HCT116 (cell line): ENCODE measurements around the gene SPATS1. TPM values are rescaled to one million over a fixed set of nuclear protein-coding genes. Genes with fewer than 3 reads are reported as not detected.

Experiments used
- ATAC-seq: fragments of 200-7000 bp; cut with Tn5 transposase; 2 replicates; pipeline ENCODE4 v1.9.1; 2020; ENCODE audit warnings: mild to moderate bottlenecking, moderate library complexity
- BruUV-seq: library from RNA; stranded (reverse); fragments of 400-500 nt; replicated peaks from 2 replicates; lab custom pipeline; 2021; lab: Mats Ljungman, UMichigan
- CTCF ChIA-PET: fragments of 300-600 bp; sonication (Branson Sonifier 250); formaldehyde crosslinking; loops from one replicate; lab custom pipeline; 2021; ENCODE audit warnings: antibody characterized with exemption; lab: Charles Lee
- POLR2A ChIA-PET: fragments of 300-600, 350-600 bp; sonication (Branson Sonifier 250); formaldehyde crosslinking; loops from one replicate; lab custom pipeline; 2021; ENCODE audit warnings: antibody characterized with exemption; lab: Charles Lee
- RAD21 ChIA-PET, 2 experiments: fragments of 300-600 bp; sonication (Branson Sonifier 250); formaldehyde crosslinking; loops; one replicate each; lab custom pipeline; 2023; ENCODE audit warnings: low total read pairs in 2 of 2; ENCODE audit not compliant: uncharacterized antibody in 2 of 2, unreplicated experiment in 2 of 2, low non-redundant PET in 1 of 2; lab: Charles Lee
- DNase-seq: peaks from one replicate; pipeline ENCODE4 v3.0.0-alpha.2; 2010; ENCODE audit warnings: low read depth, low spot score
- H2AFZ ChIP-seq: fragments of 200-600 bp; shearing (Covaris generic), sonication (generic); 2 replicates; pipeline ENCODE4 v1.6.1; 2017; ENCODE audit warnings: low read depth, mixed run types, mixed read lengths, antibody characterized with exemption, low read length; ENCODE audit not compliant: poor library complexity, severe bottlenecking
- H3K27ac ChIP-seq: 2 replicates; pipeline ENCODE4 v1.5.1; 2012; ENCODE audit warnings: low read depth, low read length
- H3K27me3 ChIP-seq: fragments of 200-600 bp; sonication (generic); 2 replicates; pipeline ENCODE4 v1.6.1; 2016; ENCODE audit warnings: mixed run types, low read length, mixed read lengths; ENCODE audit not compliant: insufficient read depth
- H3K36me3 ChIP-seq, 2 experiments: fragments of 200-500 bp in 1 of 2; fragments of 200-600 bp in 1 of 2; sonication (Bioruptor generic) in 1 of 2; sonication (generic) in 1 of 2; 2 replicates each; pipeline versions ENCODE4 v1.5.1 to v1.6.1; 2014 to 2016; ENCODE audit warnings: low read length in 2 of 2, inconsistent platforms in 1 of 2, mixed read lengths in 1 of 2, mixed run types in 1 of 2; ENCODE audit not compliant: insufficient read depth in 2 of 2, control insufficient read depth in 1 of 2
- H3K4me1 ChIP-seq, 2 experiments: fragments of 200-600 bp in 1 of 2; sonication (generic) in 1 of 2; 2 replicates each; pipeline versions ENCODE4 v1.5.1 to v1.6.1; 2012 to 2017; ENCODE audit warnings: low read length in 2 of 2, inconsistent platforms in 1 of 2, mild to moderate bottlenecking in 1 of 2, mixed read lengths in 1 of 2, mixed run types in 1 of 2, moderate library complexity in 1 of 2; ENCODE audit not compliant: insufficient read depth in 2 of 2, control insufficient read depth in 1 of 2
- H3K4me2 ChIP-seq: fragments of 200-600 bp; sonication (generic); 2 replicates; pipeline ENCODE4 v1.6.1; 2017; ENCODE audit warnings: mixed run types, low read length, mixed read lengths
- H3K4me3 ChIP-seq, 2 experiments: fragments of 200-600 bp in 1 of 2; sonication (generic) in 1 of 2; replicated peaks in 1 of 2; 2 replicates each; pipeline ENCODE4 v1.5.1; 2011 to 2016; ENCODE audit warnings: low read length in 2 of 2, control low read depth in 1 of 2, low read depth in 1 of 2, mild to moderate bottlenecking in 1 of 2, mixed read lengths in 1 of 2, mixed run types in 1 of 2
- H3K79me2 ChIP-seq: fragments of 200-600 bp; sonication (generic); 2 replicates; pipeline ENCODE4 v1.6.1; 2017; ENCODE audit warnings: mild to moderate bottlenecking, mixed run types, low read length, moderate library complexity, mixed read lengths; ENCODE audit not compliant: insufficient read depth
- H3K9ac ChIP-seq: fragments of 200-600 bp; sonication (generic); 2 replicates; pipeline ENCODE4 v1.6.1; 2016; ENCODE audit warnings: low read length, mixed read lengths
- H3K9me2 ChIP-seq: fragments of 200-600 bp; sonication (generic), shearing (Covaris generic); 2 replicates; pipeline ENCODE4 v1.6.1; 2017; ENCODE audit warnings: mixed run types, mild to moderate bottlenecking, moderate library complexity; ENCODE audit not compliant: insufficient read depth
- H3K9me3 ChIP-seq, 2 experiments: fragments of 200-500 bp in 1 of 2; fragments of 200-600 bp in 1 of 2; sonication (Bioruptor generic) in 1 of 2; sonication (generic) in 1 of 2; 2 replicates each; pipeline ENCODE4 v1.6.1; 2014 to 2017; ENCODE audit warnings: low read length in 2 of 2, mixed read lengths in 2 of 2, inconsistent platforms in 1 of 2, low read depth in 1 of 2, mild to moderate bottlenecking in 1 of 2, mixed run types in 1 of 2, moderate library complexity in 1 of 2; ENCODE audit not compliant: control insufficient read depth in 1 of 2, insufficient read depth in 1 of 2
- H4K20me1 ChIP-seq: fragments of 200-600 bp; sonication (generic), shearing (Covaris generic); 2 replicates; pipeline ENCODE4 v1.6.1; 2017; ENCODE audit warnings: mixed run types, mild to moderate bottlenecking, moderate library complexity; ENCODE audit not compliant: insufficient read depth
- CBX3 ChIP-seq: IDR thresholded peaks from 2 replicates; pipeline ENCODE4 v1.6.1; 2012; ENCODE audit warnings: low read depth
- CEBPB ChIP-seq: IDR thresholded peaks from 2 replicates; pipeline ENCODE4 v1.6.1; 2012; ENCODE audit warnings: low read depth
- CTCF ChIP-seq, 3 experiments: fragments of 200-600 bp in 1 of 3; sonication (generic) in 1 of 3; IDR thresholded peaks in 2 of 3; conservative IDR thresholded peaks in 1 of 3; 2 replicates each; pipeline ENCODE4 v1.5.1; 2012 to 2017; ENCODE audit warnings: low read depth in 2 of 3, low read length in 2 of 3, antibody characterized with exemption in 1 of 3, borderline replicate concordance in 1 of 3, control low read depth in 1 of 3, mild to moderate bottlenecking in 1 of 3, mixed read lengths in 1 of 3, mixed run types in 1 of 3, moderate library complexity in 1 of 3; ENCODE audit not compliant: insufficient read depth in 1 of 3
- EGR1 ChIP-seq: IDR thresholded peaks from 2 replicates; pipeline ENCODE4 v1.6.1; 2012; ENCODE audit warnings: low read depth
- EZH2phosphoT487 ChIP-seq: fragments of 200-600 bp; IDR thresholded peaks from 2 replicates; pipeline ENCODE4 v1.6.1; 2018; ENCODE audit warnings: antibody characterized with exemption, borderline replicate concordance
- FOSL1 ChIP-seq: IDR thresholded peaks from 2 replicates; pipeline ENCODE4 v1.6.1; 2012; ENCODE audit warnings: low read depth
- JUND ChIP-seq: IDR thresholded peaks from 2 replicates; pipeline ENCODE4 v1.6.1; 2012
- POLR2A ChIP-seq: IDR thresholded peaks from 2 replicates; pipeline ENCODE4 v1.7.0; 2011; ENCODE audit warnings: borderline replicate concordance; ENCODE audit not compliant: insufficient read depth, insufficient read length; ENCODE audit errors: extremely low read depth
- RAD21 ChIP-seq: IDR thresholded peaks from 2 replicates; pipeline ENCODE4 v1.6.1; 2012; ENCODE audit warnings: low read depth, mild to moderate bottlenecking
- SIN3A ChIP-seq: IDR thresholded peaks from 2 replicates; pipeline ENCODE4 v1.6.1; 2012; ENCODE audit warnings: low read depth
- SP1 ChIP-seq: IDR thresholded peaks from 2 replicates; pipeline ENCODE4 v1.6.1; 2012; ENCODE audit warnings: low read depth
- SRF ChIP-seq: IDR thresholded peaks from 2 replicates; pipeline ENCODE4 v1.6.1; 2012; ENCODE audit warnings: low read depth
- TCF7L2 ChIP-seq: IDR thresholded peaks from 2 replicates; pipeline ENCODE4 v1.7.0; 2011; ENCODE audit warnings: borderline replicate concordance, inconsistent platforms; ENCODE audit not compliant: insufficient read depth, insufficient read length; ENCODE audit errors: extremely low read depth
- ZBTB33 ChIP-seq: IDR thresholded peaks from 2 replicates; pipeline ENCODE4 v1.6.1; 2011; ENCODE audit warnings: mild to moderate bottlenecking, low read length, moderate library complexity; ENCODE audit not compliant: insufficient replicate concordance; ENCODE audit errors: extremely low read depth
- ZFX ChIP-seq: fragments of 450-650 bp; IDR thresholded peaks from 2 replicates; pipeline ENCODE4 v1.6.1; 2017
- ZNF274 ChIP-seq: fragments of 200-500 bp; sonication (Bioruptor generic); IDR thresholded peaks from 2 replicates; pipeline ENCODE4 v1.6.1; 2014; ENCODE audit warnings: mild to moderate bottlenecking, low read depth, low read length, inconsistent platforms
- intact Hi-C: fragments of 100-400 bp; cut with micrococcal nuclease; formaldehyde crosslinking; loops from 2 replicates; pipeline ENCODE4 v1.10.0; 2022
- total RNA-seq: library from RNA; stranded (reverse); gene quantifications from one replicate; pipeline ENCODE4 v1.2.1, GENCODE V29; 2021; ENCODE audit not compliant: unreplicated experiment
- TF ChIP-seq, protein P1 (sequence below): IDR thresholded peaks from 2 replicates; pipeline ENCODE4 v1.6.1; 2012

The SPATS1 gene
- total RNA-seq, 1 experiment from 2014 or later, result not detected

DNA sequence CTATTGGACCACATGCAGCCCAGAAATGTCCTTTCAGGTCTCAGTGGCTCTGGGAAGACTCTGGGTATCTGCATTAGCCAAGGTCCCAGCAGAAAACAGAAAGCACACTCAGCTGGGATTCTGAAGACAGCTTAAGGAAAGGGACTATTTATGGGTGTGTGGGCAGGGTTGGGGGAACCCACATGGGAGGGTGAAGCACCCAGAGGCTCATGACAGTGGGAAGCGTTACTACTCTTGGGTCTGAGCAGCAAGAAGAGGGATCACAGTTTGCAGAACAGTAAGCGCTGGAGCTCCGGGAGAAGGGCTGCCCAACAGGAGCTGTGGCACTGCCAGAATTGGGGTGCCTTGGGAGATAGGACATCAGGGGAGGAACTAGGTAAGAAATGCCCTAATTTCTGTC, 32.6 kb downstream of the SPATS1 start:
- no peaks in the 10 kb centered on the region for H3K79me2 ChIP-seq
- no peak for TF ChIP-seq ZFX
- TF ChIP-seq RAD21, result no peak
- no peak for TF ChIP-seq SIN3A
- TF ChIP-seq EGR1, result no peak
- no peak for TF ChIP-seq FOSL1
- no peak for TF ChIP-seq JUND
- no peak for TF ChIP-seq CBX3
- no peak for TF ChIP-seq ZBTB33
- TF ChIP-seq CEBPB, result no peak
- TF ChIP-seq ZNF274, result no peak
- TF ChIP-seq, protein P1, sequence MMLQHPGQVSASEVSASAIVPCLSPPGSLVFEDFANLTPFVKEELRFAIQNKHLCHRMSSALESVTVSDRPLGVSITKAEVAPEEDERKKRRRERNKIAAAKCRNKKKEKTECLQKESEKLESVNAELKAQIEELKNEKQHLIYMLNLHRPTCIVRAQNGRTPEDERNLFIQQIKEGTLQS, result no peak
- TF ChIP-seq CTCF (IDR thresholded peaks at IDR 0.05 in 2 of 3, conservative IDR thresholded peaks at IDR 0.05 in 1 of 3; ENCODE audit: borderline replicate concordance in 1 of 3, insufficient read depth in 1 of 3, low read depth in 2 of 3, low read length in 2 of 3), result no peak
- no peak for TF ChIP-seq SP1
- no peak for TF ChIP-seq TCF7L2
- no peak for TF ChIP-seq EZH2phosphoT487
- no peak for TF ChIP-seq SRF
- no peak for TF ChIP-seq POLR2A
- TF ChIP-seq, all 23 proteins: peak for 0
- Histone ChIP-seq H3K36me3 (no peaks in the 10 kb centered on the region), H3K27ac (no peak overlapping the region), H3K9me2 (no peaks in the 10 kb centered on the region), H3K4me1 (no peaks in the 10 kb centered on the region), H2AFZ (no peak overlapping the region), H3K4me2 (no peak overlapping the region), H4K20me1 (no peaks in the 10 kb centered on the region), H3K4me3 (no peak overlapping the region), H3K9ac (no peak overlapping the region), H3K9me3 (no peaks in the 10 kb centered on the region), H3K27me3 (no peaks in the 10 kb centered on the region)
- ATAC-seq (no peak), DNase-seq (no peak)
- intact Hi-C loops, result no loop called here
- ChIA-PET RAD21 (interaction anchor here in 1 of 2 experiments (0.6 kb wide), 1 partner anchor 186 kb away, joined by 3 read pairs; no protein-coding TSS in a partner anchor), POLR2A (no interaction called here), CTCF (no interaction called here)
- BruUV-seq, result no TSS peak
